K562 (cell line): ENCODE measurements around the gene P3H1. TPM values are rescaled to one million over a fixed set of nuclear protein-coding genes. Genes with fewer than 3 reads are reported as not detected.

ENCODE experiments used
- ATAC-seq: fragments of 200-7000 bp; cut with Tn5 transposase; 3 replicates; pipeline ENCODE4 v1.9.1; 2020; ENCODE audit warnings: moderate library complexity
- BruUV-seq: library from RNA; stranded (reverse); fragments of 400-500 nt; replicated peaks from 2 replicates; lab custom pipeline; 2021; lab: Mats Ljungman, UMichigan
- CTCF ChIA-PET: fragments of 300-600 bp; formaldehyde crosslinking; extraction: SDS; loops from one replicate; lab custom pipeline; 2021; ENCODE audit warnings: low intra/inter-chr PET ratio; lab: Yijun Ruan, JAX
- POLR2A ChIA-PET: fragments of 300-600, 350-650 bp; sonication (Branson Sonifier 250); formaldehyde crosslinking; extraction: SDS; loops from one replicate; lab custom pipeline; 2021; ENCODE audit warnings: antibody characterized with exemption, inconsistent platforms; lab: Yijun Ruan, JAX
- DNase-seq, 4 experiments: peaks; one replicate each; pipeline versions ENCODE4 v3.0.0 to v3.0.0-alpha.2; 2011 to 2018; ENCODE audit warnings: low spot score in 3 of 4, mixed read lengths in 3 of 4; ENCODE audit errors: extremely low read depth in 1 of 4
- FAIRE-seq: peaks from 2 replicates; lab custom pipeline; 2011; peaks lifted over from hg19 to GRCh38; lab: Jason Lieb, UNC
- H2AFZ ChIP-seq: 2 replicates; pipeline ENCODE4 v1.6.0; 2011; ENCODE audit warnings: low read depth, low read length, control low read depth, inconsistent platforms
- H3K27ac ChIP-seq: fragments of 200-600 bp; 3 replicates; pipeline ENCODE4 v1.8.0; 2011; ENCODE audit warnings: low read depth, mild to moderate bottlenecking, control low read depth, inconsistent platforms, low read length, moderate library complexity, mixed read lengths; ENCODE audit errors: extremely low read depth
- H3K27me3 ChIP-seq, 2 experiments: fragments of 300-600 bp in 1 of 2; 2 replicates in 1 of 2; 3 replicates in 1 of 2; pipeline versions ENCODE4 v1.6.0 to v1.8.0; 2011; ENCODE audit warnings: inconsistent platforms in 2 of 2, low read length in 2 of 2, mild to moderate bottlenecking in 1 of 2, mixed read lengths in 1 of 2, moderate library complexity in 1 of 2; ENCODE audit not compliant: control insufficient read depth in 2 of 2, insufficient read depth in 2 of 2
- H3K36me3 ChIP-seq: fragments of 300-600 bp; 3 replicates; pipeline ENCODE4 v1.8.0; 2011; ENCODE audit warnings: mild to moderate bottlenecking, low read length, inconsistent platforms; ENCODE audit not compliant: control insufficient read depth, insufficient read depth
- H3K4me1 ChIP-seq, 2 experiments: fragments of 200-600 bp in 1 of 2; replicated peaks in 1 of 2; 2 replicates in 1 of 2; 3 replicates in 1 of 2; pipeline versions ENCODE4 v1.5.1 to v1.8.0; 2011; ENCODE audit warnings: inconsistent platforms in 2 of 2, low read length in 2 of 2, mild to moderate bottlenecking in 1 of 2, mixed read lengths in 1 of 2, moderate library complexity in 1 of 2; ENCODE audit not compliant: control insufficient read depth in 2 of 2, insufficient read depth in 2 of 2
- H3K4me2 ChIP-seq: 2 replicates; pipeline ENCODE4 v1.6.1; 2011; ENCODE audit warnings: low read length, control low read depth, inconsistent platforms, mixed read lengths; ENCODE audit not compliant: insufficient read depth
- H3K4me3 ChIP-seq: fragments of 200-600 bp; sonication (generic), shearing (Covaris generic); 2 replicates; pipeline ENCODE4 v1.5.1; 2016; ENCODE audit warnings: control low read depth, inconsistent platforms
- H3K79me2 ChIP-seq: fragments of 200-600 bp; 3 replicates; pipeline ENCODE4 v1.8.0; 2011; ENCODE audit warnings: low read length, inconsistent platforms; ENCODE audit not compliant: control insufficient read depth, insufficient read depth
- H3K9ac ChIP-seq, 2 experiments: 2 replicates each; pipeline versions ENCODE4 v1.6.0 to v1.6.1; 2011; ENCODE audit warnings: low read depth in 2 of 2, low read length in 2 of 2, control low read depth in 1 of 2, inconsistent platforms in 1 of 2, mild to moderate bottlenecking in 1 of 2, mixed read lengths in 1 of 2; ENCODE audit not compliant: insufficient read depth in 1 of 2
- H3K9me1 ChIP-seq: one replicate; pipeline ENCODE4 v1.6.0; 2011; ENCODE audit warnings: inconsistent platforms, mild to moderate bottlenecking, low read length, moderate library complexity; ENCODE audit not compliant: control insufficient read depth, insufficient read depth
- H3K9me3 ChIP-seq: replicated peaks from 2 replicates; pipeline ENCODE4 v1.5.1; 2011; ENCODE audit warnings: low read depth, low read length, inconsistent platforms; ENCODE audit not compliant: control insufficient read depth, insufficient read depth
- H4K20me1 ChIP-seq: replicated peaks from 2 replicates; pipeline ENCODE4 v1.6.1; 2011; ENCODE audit warnings: low read length, inconsistent platforms, mixed read lengths; ENCODE audit not compliant: control insufficient read depth, insufficient read depth
- CBFA2T3 ChIP-seq: fragments of 450-650 bp; IDR thresholded peaks from 2 replicates; pipeline ENCODE4 v1.6.1; 2017
- CBX1 ChIP-seq: sonication (generic); IDR thresholded peaks from 2 replicates; pipeline ENCODE4 v1.6.1; 2016; ENCODE audit warnings: antibody characterized with exemption, low read depth, mild to moderate bottlenecking
- CUX1 ChIP-seq: fragments of 200-800 bp; sonication (Bioruptor generic); IDR thresholded peaks from 2 replicates; pipeline ENCODE4 v1.6.1; 2016; ENCODE audit warnings: missing genetic modification characterization, missing compliant biosample characterization
- DEAF1 ChIP-seq: fragments of 450-650 bp; formaldehyde crosslinking; IDR thresholded peaks from 2 replicates; pipeline ENCODE4 v1.4.0; 2020; ENCODE audit warnings: mild to moderate bottlenecking, moderate library complexity
- DNMT1 ChIP-seq: fragments of 450-650 bp; IDR thresholded peaks from 2 replicates; pipeline ENCODE4 v1.6.1; 2016; ENCODE audit warnings: antibody characterized with exemption, mild to moderate bottlenecking
- KLF6 ChIP-seq: fragments of 250-450 bp; sonication (Bioruptor Pico); IDR thresholded peaks from 2 replicates; pipeline ENCODE4 v1.4.0; 2020; ENCODE audit warnings: mild to moderate bottlenecking, moderate library complexity, borderline replicate concordance
- MIER1 ChIP-seq: fragments of 450-650 bp; IDR thresholded peaks from 2 replicates; pipeline ENCODE4 v1.6.1; 2016; ENCODE audit warnings: antibody characterized with exemption, mild to moderate bottlenecking, low read depth
- TAF9B ChIP-seq: fragments of 450-650 bp; IDR thresholded peaks from 2 replicates; pipeline ENCODE4 v1.6.1; 2018; ENCODE audit warnings: mild to moderate bottlenecking; ENCODE audit not compliant: partially characterized antibody
- TAL1 ChIP-seq: fragments of 450-650 bp; IDR thresholded peaks from 2 replicates; pipeline ENCODE4 v1.6.1; 2016; ENCODE audit warnings: mild to moderate bottlenecking
- TCF3 ChIP-seq: sonication (generic); formaldehyde crosslinking; IDR thresholded peaks from 2 replicates; pipeline ENCODE4 v1.4.0; 2020; ENCODE audit warnings: mild to moderate bottlenecking, missing genetic modification reagents
- ZNF140 ChIP-seq: fragments of 250-450 bp; sonication (Bioruptor Pico); IDR thresholded peaks from 2 replicates; pipeline ENCODE4 v1.8.0; 2021; ENCODE audit warnings: moderate library complexity, mild to moderate bottlenecking, inconsistent platforms
- ZNF197 ChIP-seq: fragments of 200-800 bp; sonication (Bioruptor generic); IDR thresholded peaks from 2 replicates; pipeline ENCODE4 v1.6.1; 2016; ENCODE audit warnings: low read depth, missing genetic modification characterization, missing compliant biosample characterization
- ZNF277 ChIP-seq: fragments of 250-450 bp; sonication (Bioruptor Pico); IDR thresholded peaks from 2 replicates; pipeline ENCODE4 v1.8.0; 2022; ENCODE audit warnings: inconsistent platforms, mild to moderate bottlenecking, moderate library complexity, borderline replicate concordance
- ZNF584 ChIP-seq: fragments of 200-800 bp; sonication (Bioruptor generic); IDR thresholded peaks from 2 replicates; pipeline ENCODE4 v1.6.1; 2016; ENCODE audit warnings: low read depth, mild to moderate bottlenecking, missing genetic modification characterization, missing compliant biosample characterization
- ZNF695 ChIP-seq: fragments of 450-650 bp; formaldehyde crosslinking; IDR thresholded peaks from 2 replicates; pipeline ENCODE4 v1.4.0; 2020; ENCODE audit warnings: mild to moderate bottlenecking, moderate library complexity
- WGBS: fragments of 100-300 bp; shearing (Covaris generic); methylation state at CpG from one replicate; pipeline ENCODE4 v1.1.6; 2016; ENCODE audit warnings: low coverage, mixed read lengths; ENCODE audit not compliant: insufficient coverage; ENCODE audit errors: missing lambda C conversion rate; 5-methylcytosine and 5-hydroxymethylcytosine counted together
- in situ Hi-C: fragments of 300-500 bp; cut with MboI; formaldehyde crosslinking; loops from 4 replicates; pipeline ENCODE4 v1.15.0; 2018; ENCODE audit warnings: inconsistent platforms, mixed read lengths
- intact Hi-C: fragments of 100-400 bp; cut with micrococcal nuclease; formaldehyde crosslinking; loops from 2 replicates; pipeline ENCODE4 v1.14.2; 2022
- polyA plus RNA-seq, 8 experiments: library from polyadenylated mRNA; depleted of rRNA in 4 of 8; stranded (reverse) in 5 of 8; unstranded in 3 of 8; fragments of >200 nt; fragmentation: Nextera tagmentation in 2 of 8; fragmentation: Illumina TruSeq in 1 of 8; extraction: Ambion mirVana in 2 of 8; extraction: Trizol in 1 of 8; gene quantifications; 2 replicates each; pipeline versions ENCODE4 v1.2.1 to v1.2.3, GENCODE V29; 2011 to 2014; ENCODE audit warnings: inconsistent platforms in 1 of 8, missing spikeins in 1 of 8
- total RNA-seq, 7 experiments: library from RNA; depleted of rRNA in 6 of 7; stranded (reverse); fragments of >200 nt in 6 of 7; fragmentation: Illumina TruSeq in 2 of 7; extraction: Trizol in 2 of 7; gene quantifications; 2 replicates each; pipeline versions ENCODE4 v1.2.1 to v1.2.3, GENCODE V29; 2011 to 2021; ENCODE audit warnings: low replicate concordance in 1 of 7

P3H1 gene
- total and polyA plus RNA-seq, 9 of the 15 experiments (the other 6 are each of a cell fraction or from before 2014, with no cell fraction given), result 1.7 to 81.7 (median 45.7) TPM

DNA sequence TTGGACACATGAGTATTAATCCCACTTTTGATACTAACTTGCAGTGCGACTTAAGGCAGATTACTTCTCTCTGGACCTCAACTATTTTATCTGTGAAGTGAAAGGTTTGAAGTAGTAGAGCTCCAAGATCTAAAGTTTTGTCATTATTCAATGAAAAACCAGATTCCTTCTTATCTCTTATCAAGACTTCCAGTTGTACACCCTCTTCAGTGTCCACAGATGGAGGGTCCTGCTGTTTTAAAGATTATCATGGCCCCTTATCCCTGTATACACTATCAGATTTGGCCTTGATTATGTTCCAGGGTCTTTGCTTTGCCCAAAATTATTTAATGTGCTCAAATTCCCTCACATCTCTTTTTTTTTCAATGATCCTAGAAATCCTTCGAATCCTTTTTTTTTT, 1.3 kb upstream of the P3H1 start:
- WGBS, result 49% methylated on average over 2 of the region's 2 CpGs
- ATAC-seq, result no peak
- TSS peak; percentile 60 for BruUV-seq
- no peak for TF ChIP-seq ZNF197 (CRISPR knock-in tag)
- peak; percentile 16; the same call in 1 of the 2 replicates for TF ChIP-seq TCF3
- no peak for TF ChIP-seq ZNF584
- TF ChIP-seq TAL1, result peak; percentile 32; the same call in 1 of the 2 replicates
- TF ChIP-seq KLF6 (CRISPR knock-in tag), result no peak
- TF ChIP-seq MIER1, result no peak
- no peak for TF ChIP-seq CUX1 (CRISPR knock-in tag)
- peak; percentile 76 for TF ChIP-seq CBFA2T3
- no peak for TF ChIP-seq TAF9B
- no peak for TF ChIP-seq ZNF140 (CRISPR knock-in tag)
- TF ChIP-seq ZNF277 (CRISPR knock-in tag), result no peak
- TF ChIP-seq DEAF1 (CRISPR knock-in tag), result no peak
- TF ChIP-seq ZNF695 (CRISPR knock-in tag), result no peak
- no peak for TF ChIP-seq CBX1
- no peak for TF ChIP-seq DNMT1

More for the DNA sequence above, 1.3 kb upstream of the P3H1 start:
- Histone ChIP-seq H2AFZ (no peak overlapping the region), H3K4me2 (peak overlapping the region; percentile 100), H3K27ac (peak overlapping the region; percentile 81; the same call in 2 of the 3 replicates), H3K27me3 (no peaks in the 10 kb centered on the region), H3K4me1 (peaks cover 12 to 24% of the 10 kb centered on the region in 2 experiments; a peak in 3 of 5 replicates), H3K4me3 (peak overlapping the region; percentile 76), H3K36me3 (peaks cover 24% of the 10 kb centered on the region), H3K9ac (peak overlapping the region in 1 of 2 experiments; percentile 87; a peak in 3 of 4 replicates), H3K79me2 (peaks cover 77% of the 10 kb centered on the region), H3K9me3 (no peaks in the 10 kb centered on the region), H3K9me1 (no peaks in the 10 kb centered on the region), H4K20me1 (peaks cover 15% of the 10 kb centered on the region)
- in situ Hi-C loops (no loop called here), intact Hi-C loops (loop anchor here (5.0 kb wide), 3 partner anchors 59 to 86 kb away; partner anchors contain the start of genes YBX1 and ZNF691)
- FAIRE-seq, result no peak
- no peak for DNase-seq
- CTCF ChIA-PET, result no interaction called here
- POLR2A ChIA-PET, result interaction anchor here (0.6 to 3.5 kb wide), 7 partner anchors 9 to 166 kb away, joined by 3 to 20 read pairs (median 4); no protein-coding TSS in a partner anchor
